ENCODE data around the gene API5.

The API5 gene

DNA sequence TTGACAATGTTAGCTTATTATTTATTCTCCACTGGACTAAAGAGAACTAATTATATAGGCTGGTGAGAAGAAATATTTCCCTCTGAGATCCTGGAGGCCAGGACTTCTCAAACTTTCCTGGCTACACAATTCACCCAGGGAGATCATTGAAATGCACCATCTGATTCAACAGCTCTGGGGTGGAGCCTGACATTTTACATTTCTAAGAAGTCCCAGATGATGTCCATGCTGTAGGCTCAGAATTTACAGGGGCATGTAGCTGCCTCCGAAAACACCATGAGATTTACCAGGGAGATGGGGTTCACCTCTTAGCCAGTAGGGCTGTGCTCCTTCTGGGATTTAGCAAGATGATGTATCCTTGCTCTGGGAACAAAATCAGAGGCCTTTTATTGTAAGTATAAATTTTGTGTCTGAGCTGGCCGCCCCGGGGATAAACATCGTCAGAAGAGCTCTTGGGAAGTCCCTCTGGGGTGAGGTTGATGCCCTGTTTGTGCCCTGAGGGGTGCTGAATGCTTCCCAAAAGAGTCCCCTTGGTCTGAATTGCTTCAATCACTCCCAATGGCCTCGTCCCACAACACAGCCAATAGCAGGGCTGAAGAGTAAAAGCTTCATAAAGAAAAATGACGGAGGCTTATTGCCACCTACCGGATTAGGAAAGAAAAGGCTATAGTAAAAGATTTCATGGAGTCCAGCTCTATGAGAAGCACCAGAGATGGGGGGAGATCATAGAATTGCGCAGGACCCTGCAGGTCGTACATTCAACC, 33.4 kb upstream of the API5 start:
- TF ChIP-seq, protein P1, sequence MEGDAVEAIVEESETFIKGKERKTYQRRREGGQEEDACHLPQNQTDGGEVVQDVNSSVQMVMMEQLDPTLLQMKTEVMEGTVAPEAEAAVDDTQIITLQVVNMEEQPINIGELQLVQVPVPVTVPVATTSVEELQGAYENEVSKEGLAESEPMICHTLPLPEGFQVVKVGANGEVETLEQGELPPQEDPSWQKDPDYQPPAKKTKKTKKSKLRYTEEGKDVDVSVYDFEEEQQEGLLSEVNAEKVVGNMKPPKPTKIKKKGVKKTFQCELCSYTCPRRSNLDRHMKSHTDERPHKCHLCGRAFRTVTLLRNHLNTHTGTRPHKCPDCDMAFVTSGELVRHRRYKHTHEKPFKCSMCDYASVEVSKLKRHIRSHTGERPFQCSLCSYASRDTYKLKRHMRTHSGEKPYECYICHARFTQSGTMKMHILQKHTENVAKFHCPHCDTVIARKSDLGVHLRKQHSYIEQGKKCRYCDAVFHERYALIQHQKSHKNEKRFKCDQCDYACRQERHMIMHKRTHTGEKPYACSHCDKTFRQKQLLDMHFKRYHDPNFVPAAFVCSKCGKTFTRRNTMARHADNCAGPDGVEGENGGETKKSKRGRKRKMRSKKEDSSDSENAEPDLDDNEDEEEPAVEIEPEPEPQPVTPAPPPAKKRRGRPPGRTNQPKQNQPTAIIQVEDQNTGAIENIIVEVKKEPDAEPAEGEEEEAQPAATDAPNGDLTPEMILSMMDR (IDR thresholded peaks at IDR 0.05; ENCODE audit: insufficient read depth, low read length, poor library complexity, severe bottlenecking), result peak; percentile 54
- no peaks in the 10 kb centered on the region for H3K27me3 ChIP-seq (replicated peaks; ENCODE audit: control insufficient read depth, insufficient read depth, low read length)
- H3K4me3 ChIP-seq (replicated peaks; ENCODE audit: low read depth, low read length), result no peak overlapping the region
- no peak for DNase-seq (ENCODE audit: extremely low read depth, insufficient read length)
- no peaks in the 10 kb centered on the region for H3K36me3 ChIP-seq (ENCODE audit: control insufficient read depth, insufficient read depth, low read length)

DNA sequence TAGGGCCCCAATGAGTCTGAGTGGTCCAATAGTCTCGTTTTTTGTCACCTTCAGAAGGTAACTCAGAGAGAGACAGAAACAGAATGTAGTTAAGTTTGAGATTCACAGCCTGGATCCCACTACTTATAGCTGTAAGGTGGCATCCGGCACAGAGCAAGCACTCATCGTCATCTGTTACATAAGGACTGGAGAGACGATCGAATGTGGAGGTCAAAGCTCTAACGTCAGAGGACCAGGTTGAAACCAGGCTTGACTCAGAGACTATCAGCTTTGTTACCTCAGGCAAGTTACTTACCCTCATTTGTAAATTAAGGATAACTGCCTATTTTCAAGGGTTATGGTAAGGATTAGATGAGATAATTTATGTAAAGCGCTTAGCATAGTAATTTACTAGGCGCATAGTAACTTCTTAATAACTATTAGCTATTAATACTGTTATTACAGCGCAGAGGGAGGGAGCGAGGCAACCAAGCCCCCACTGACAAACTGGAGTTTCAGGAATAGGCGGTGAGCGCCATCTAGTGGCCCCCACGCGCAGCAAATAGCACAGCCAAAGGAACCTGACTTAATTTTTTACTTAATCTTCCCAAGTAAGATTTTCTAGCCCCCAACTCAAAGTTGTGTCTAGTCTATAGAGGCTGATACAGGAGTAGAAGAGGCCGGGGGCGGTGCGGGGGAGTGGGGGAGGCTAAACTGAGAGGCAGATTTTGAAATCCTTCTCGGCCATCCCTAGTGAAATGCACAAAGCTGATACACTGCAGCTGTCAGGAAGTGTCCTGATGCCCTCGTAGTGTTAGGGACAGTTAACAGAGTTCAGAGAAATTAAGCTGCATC, 29.0 kb upstream of the API5 start:
- peak; percentile 6 for DNase-seq (ENCODE audit: extremely low read depth, insufficient read length)
- no peaks in the 10 kb centered on the region for H3K27me3 ChIP-seq (replicated peaks; ENCODE audit: control insufficient read depth, insufficient read depth, low read length)
- H3K36me3 ChIP-seq (ENCODE audit: control insufficient read depth, insufficient read depth, low read length), result no peaks in the 10 kb centered on the region
- H3K4me3 ChIP-seq (replicated peaks; ENCODE audit: low read depth, low read length), result no peak overlapping the region
- TF ChIP-seq, protein P1 (IDR thresholded peaks at IDR 0.05; ENCODE audit: insufficient read depth, low read length, poor library complexity, severe bottlenecking), result peak; percentile 90

DNA sequence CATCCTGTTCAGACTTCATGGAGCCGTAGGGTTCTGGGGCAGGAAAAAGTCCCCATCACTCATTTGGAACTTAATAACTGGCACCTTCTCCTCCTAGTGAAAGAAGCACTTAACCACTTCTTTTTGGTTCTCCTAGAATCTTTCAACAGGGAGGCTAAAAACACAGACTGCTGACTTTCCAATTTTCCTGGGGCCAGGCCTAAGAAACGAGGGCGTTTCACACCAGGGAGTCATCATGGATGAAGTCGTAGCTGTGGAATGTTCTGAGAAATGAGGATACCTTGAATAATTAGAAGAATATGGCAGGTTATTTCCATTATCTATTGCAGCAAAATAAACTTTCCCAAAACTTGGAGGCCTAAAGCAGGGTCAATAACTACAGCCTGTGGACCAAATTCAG, 26.0 kb upstream of the API5 start:
- H3K27me3 ChIP-seq (replicated peaks; ENCODE audit: control insufficient read depth, insufficient read depth, low read length), result no peaks in the 10 kb centered on the region
- TF ChIP-seq, protein P1 (IDR thresholded peaks at IDR 0.05; ENCODE audit: insufficient read depth, low read length, poor library complexity, severe bottlenecking), result no peak
- no peaks in the 10 kb centered on the region for H3K36me3 ChIP-seq (ENCODE audit: control insufficient read depth, insufficient read depth, low read length)
- DNase-seq (ENCODE audit: extremely low read depth, insufficient read length), result no peak
- no peak overlapping the region for H3K4me3 ChIP-seq (replicated peaks; ENCODE audit: low read depth, low read length)

DNA sequence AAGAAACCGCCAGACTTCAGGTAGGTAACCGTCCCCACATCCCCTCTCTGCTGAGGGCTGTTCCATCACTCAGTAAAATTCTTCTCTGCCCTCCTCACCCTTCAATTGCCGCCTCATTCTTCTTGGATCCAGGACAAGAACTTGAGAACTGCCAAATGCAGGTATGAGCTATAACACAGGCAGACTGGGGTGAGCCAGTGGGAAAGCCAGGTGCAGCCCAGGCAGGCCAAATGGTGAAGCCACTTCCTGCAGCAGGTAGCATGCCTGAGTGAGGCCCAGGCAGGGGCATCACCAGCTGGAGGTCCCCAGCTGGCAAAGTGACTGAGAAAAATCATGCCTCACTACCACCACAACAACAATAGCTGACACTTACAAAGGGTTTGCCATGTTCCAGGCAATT, 22.4 kb upstream of the API5 start:
- no peak for DNase-seq (ENCODE audit: extremely low read depth, insufficient read length)
- H3K4me3 ChIP-seq (replicated peaks; ENCODE audit: low read depth, low read length), result no peak overlapping the region
- TF ChIP-seq, protein P1 (IDR thresholded peaks at IDR 0.05; ENCODE audit: insufficient read depth, low read length, poor library complexity, severe bottlenecking), result no peak
- no peaks in the 10 kb centered on the region for H3K36me3 ChIP-seq (ENCODE audit: control insufficient read depth, insufficient read depth, low read length)
- H3K27me3 ChIP-seq (replicated peaks; ENCODE audit: control insufficient read depth, insufficient read depth, low read length), result no peaks in the 10 kb centered on the region

DNA sequence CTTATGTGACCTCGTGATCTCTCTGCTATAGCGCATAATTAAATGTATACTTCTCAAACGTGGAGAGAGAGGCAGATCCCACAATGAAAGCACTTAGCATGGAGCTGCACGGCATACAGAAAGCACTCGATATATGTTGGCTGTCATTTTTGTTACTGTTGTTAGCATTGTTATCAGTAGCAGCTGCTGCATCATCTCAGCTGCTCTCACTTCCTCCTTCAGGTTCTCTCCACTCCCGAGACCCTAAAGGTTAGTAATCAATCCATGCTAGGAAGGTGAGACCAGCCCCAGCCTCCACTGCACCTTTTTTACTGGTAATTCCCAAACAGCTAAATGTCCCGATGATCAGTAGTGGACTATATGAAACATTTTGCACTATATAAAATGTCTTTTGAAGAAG, 13.4 kb upstream of the API5 start:
- TF ChIP-seq, protein P1 (IDR thresholded peaks at IDR 0.05; ENCODE audit: insufficient read depth, low read length, poor library complexity, severe bottlenecking), result no peak
- no peaks in the 10 kb centered on the region for H3K36me3 ChIP-seq (ENCODE audit: control insufficient read depth, insufficient read depth, low read length)
- H3K4me3 ChIP-seq (replicated peaks; ENCODE audit: low read depth, low read length), result no peak overlapping the region
- no peak for DNase-seq (ENCODE audit: extremely low read depth, insufficient read length)
- no peaks in the 10 kb centered on the region for H3K27me3 ChIP-seq (replicated peaks; ENCODE audit: control insufficient read depth, insufficient read depth, low read length)

Data from GM06990 (cell line).